Keratinocyte (primary cell): Measurements from ENCODE around the gene DONSON. TPM values are rescaled to one million over a fixed set of nuclear protein-coding genes. Genes with fewer than 3 reads are reported as not detected.

Experiments used
- DNase-seq: peaks from one replicate; pipeline ENCODE4 v3.0.0-alpha.2; 2011; ENCODE audit warnings: low read depth, missing footprints, low spot score
- FAIRE-seq: peaks from 2 replicates; lab custom pipeline; 2011; peaks lifted over from hg19 to GRCh38; lab: Jason Lieb, UNC
- H2AFZ ChIP-seq: 2 replicates; pipeline ENCODE4 v1.6.0; 2012; ENCODE audit warnings: low read length, control low read depth, inconsistent platforms; ENCODE audit not compliant: control insufficient read depth
- H3K27ac ChIP-seq: 2 replicates; pipeline ENCODE4 v1.5.1; 2011; ENCODE audit warnings: low read length; ENCODE audit not compliant: control insufficient read depth, insufficient read depth
- H3K27me3 ChIP-seq: 3 replicates; pipeline ENCODE4 v1.6.0; 2011; ENCODE audit warnings: low read length; ENCODE audit not compliant: control insufficient read depth, insufficient read depth; ENCODE audit errors: extremely low read depth
- H3K36me3 ChIP-seq, 2 experiments: 2 replicates in 1 of 2; 3 replicates in 1 of 2; pipeline ENCODE4 v1.5.1; 2011; ENCODE audit warnings: low read length in 2 of 2, mild to moderate bottlenecking in 1 of 2; ENCODE audit not compliant: control insufficient read depth in 2 of 2, insufficient read depth in 2 of 2; ENCODE audit errors: extremely low read depth in 1 of 2
- H3K4me1 ChIP-seq: 3 replicates; pipeline ENCODE4 v1.5.1; 2011; ENCODE audit warnings: low read length; ENCODE audit not compliant: control insufficient read depth, insufficient read depth; ENCODE audit errors: extremely low read depth
- H3K4me2 ChIP-seq: 3 replicates; pipeline ENCODE4 v1.6.0; 2011; ENCODE audit warnings: low read depth, low read length; ENCODE audit not compliant: control insufficient read depth, insufficient read depth; ENCODE audit errors: extremely low read depth
- H3K4me3 ChIP-seq, 3 experiments: fragments of 200-600 bp in 1 of 3; sonication (generic) in 1 of 3; 2 replicates in 2 of 3; 3 replicates in 1 of 3; pipeline ENCODE4 v1.5.1; 2011 to 2016; ENCODE audit warnings: low read length in 3 of 3, mild to moderate bottlenecking in 3 of 3, control low read depth in 2 of 3, inconsistent platforms in 1 of 3, low read depth in 1 of 3, mixed read lengths in 1 of 3, mixed run types in 1 of 3, moderate library complexity in 1 of 3; ENCODE audit not compliant: control insufficient read depth in 2 of 3, insufficient read depth in 2 of 3; ENCODE audit errors: extremely low read depth in 1 of 3
- H3K79me2 ChIP-seq: 2 replicates; pipeline ENCODE4 v1.6.0; 2012; ENCODE audit warnings: low read length; ENCODE audit not compliant: control insufficient read depth, insufficient read depth
- H3K9ac ChIP-seq: 3 replicates; pipeline ENCODE4 v1.6.0; 2011; ENCODE audit warnings: low read length; ENCODE audit not compliant: control insufficient read depth, insufficient read depth; ENCODE audit errors: extremely low read depth
- H3K9me1 ChIP-seq: 3 replicates; pipeline ENCODE4 v1.6.0; 2011; ENCODE audit warnings: low read length; ENCODE audit not compliant: control insufficient read depth, insufficient read depth; ENCODE audit errors: extremely low read depth
- H3K9me3 ChIP-seq: 2 replicates; pipeline ENCODE4 v1.5.1; 2012; ENCODE audit warnings: low read depth, low read length; ENCODE audit not compliant: control insufficient read depth
- H4K20me1 ChIP-seq: 3 replicates; pipeline ENCODE4 v1.6.0; 2011; ENCODE audit warnings: low read length; ENCODE audit not compliant: control insufficient read depth, insufficient read depth; ENCODE audit errors: extremely low read depth
- EZH2 ChIP-seq: IDR thresholded peaks from one replicate; pipeline ENCODE4 v1.6.1; 2012; ENCODE audit warnings: inconsistent platforms, mild to moderate bottlenecking, low read length, moderate library complexity
- dilution Hi-C: fragments of 300-500 bp; cut with MboI; formaldehyde crosslinking; loops from one replicate; pipeline ENCODE4 v1.7.0; 2020; ENCODE audit warnings: low sequenced_read_pairs; ENCODE audit not compliant: extremely low pct_ligation_motif_present
- polyA plus RNA-seq, 5 experiments: library from polyadenylated mRNA; depleted of rRNA in 3 of 5; stranded (reverse) in 3 of 5; stranded (forward) in 1 of 5; unstranded in 1 of 5; fragments of >200 nt; gene quantifications; 1 replicate in 1 of 5; 2 replicates in 3 of 5; 3 replicates in 1 of 5; pipeline versions ENCODE4 v1.2.1 to v1.2.3, GENCODE V29; 2011 to 2012; ENCODE audit warnings: missing spikeins in 2 of 5, low read depth in 1 of 5, low replicate concordance in 1 of 5
- TF ChIP-seq, protein P1 (sequence below), 3 experiments: IDR thresholded peaks in 1 of 3; conservative IDR thresholded peaks in 1 of 3; optimal IDR thresholded peaks in 1 of 3; 2 replicates in 2 of 3; 3 replicates in 1 of 3; pipeline versions ENCODE3 to v1.5.1; 2011; ENCODE audit warnings: low read length in 3 of 3, mild to moderate bottlenecking in 3 of 3, moderate library complexity in 2 of 3, control low read depth in 1 of 3, inconsistent platforms in 1 of 3; ENCODE audit not compliant: insufficient read depth in 2 of 3; ENCODE audit errors: extremely low read depth in 1 of 3

Gene DONSON
- polyA plus RNA-seq, 1 donor (not counting 4 experiments of a cell fraction or from before 2014, with no cell fraction given) = 17.0 TPM

GRCh38 chr21:33546086-33546485 lies 42.4 kb downstream of the DONSON start:
- dilution Hi-C loops = no loop called here
- H3K4me2 ChIP-seq = peak overlapping the region; percentile 69
- no peak for FAIRE-seq

DNA sequence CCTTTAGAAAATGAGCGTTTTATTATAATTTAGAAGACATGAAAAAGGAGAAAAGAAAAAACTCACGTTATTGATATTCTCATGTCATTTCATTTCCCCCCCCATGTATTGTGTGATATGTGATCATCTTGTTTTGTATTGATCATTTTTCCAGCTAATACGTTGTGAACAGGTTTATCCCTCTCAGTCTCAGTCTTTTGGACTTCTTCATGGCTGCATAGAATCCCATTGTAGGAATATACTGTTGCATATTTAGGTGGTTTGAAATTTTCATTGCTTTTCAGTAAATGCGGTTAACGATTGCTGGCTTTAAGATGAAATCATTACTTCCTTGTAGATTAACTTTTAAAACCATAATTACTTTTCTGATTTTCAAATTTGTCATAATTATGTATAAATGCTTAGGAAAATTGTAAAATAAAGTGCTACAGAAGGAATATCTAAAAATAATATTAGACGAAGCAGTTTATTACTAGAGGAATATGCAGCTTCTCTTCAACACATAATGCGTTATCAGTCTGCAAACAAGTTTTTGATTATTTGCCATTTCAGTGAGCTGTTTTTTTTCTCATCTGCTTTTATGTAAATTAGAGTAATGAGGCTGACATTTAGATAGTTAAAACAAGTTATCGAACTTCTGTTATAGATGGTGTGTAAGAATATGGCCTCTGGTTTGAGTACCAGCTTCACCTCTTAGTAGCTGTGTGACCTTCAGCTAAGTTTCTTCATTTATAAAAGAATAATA lies 43.9 kb downstream of the DONSON start:
- peaks cover 16% of the 10 kb centered on the region for H3K4me1 ChIP-seq
- DNase-seq = no peak
- peak overlapping the region; percentile 69 for H3K4me2 ChIP-seq
- peak overlapping the region; percentile 98 for H3K27ac ChIP-seq
- H3K36me3 ChIP-seq = peaks cover 6 to 7% of the 10 kb centered on the region in 2 experiments
- peak overlapping the region; percentile 81 to 97 (median 94) for H3K4me3 ChIP-seq
- H4K20me1 ChIP-seq = peaks cover 7% of the 10 kb centered on the region
- H2AFZ ChIP-seq = no peak overlapping the region
- H3K27me3 ChIP-seq = no peaks in the 10 kb centered on the region
- no peaks in the 10 kb centered on the region for H3K9me1 ChIP-seq
- dilution Hi-C loops = no loop called here
- peaks cover 90% of the 10 kb centered on the region for H3K79me2 ChIP-seq
- TF ChIP-seq EZH2 = no peak
- TF ChIP-seq, protein P1, sequence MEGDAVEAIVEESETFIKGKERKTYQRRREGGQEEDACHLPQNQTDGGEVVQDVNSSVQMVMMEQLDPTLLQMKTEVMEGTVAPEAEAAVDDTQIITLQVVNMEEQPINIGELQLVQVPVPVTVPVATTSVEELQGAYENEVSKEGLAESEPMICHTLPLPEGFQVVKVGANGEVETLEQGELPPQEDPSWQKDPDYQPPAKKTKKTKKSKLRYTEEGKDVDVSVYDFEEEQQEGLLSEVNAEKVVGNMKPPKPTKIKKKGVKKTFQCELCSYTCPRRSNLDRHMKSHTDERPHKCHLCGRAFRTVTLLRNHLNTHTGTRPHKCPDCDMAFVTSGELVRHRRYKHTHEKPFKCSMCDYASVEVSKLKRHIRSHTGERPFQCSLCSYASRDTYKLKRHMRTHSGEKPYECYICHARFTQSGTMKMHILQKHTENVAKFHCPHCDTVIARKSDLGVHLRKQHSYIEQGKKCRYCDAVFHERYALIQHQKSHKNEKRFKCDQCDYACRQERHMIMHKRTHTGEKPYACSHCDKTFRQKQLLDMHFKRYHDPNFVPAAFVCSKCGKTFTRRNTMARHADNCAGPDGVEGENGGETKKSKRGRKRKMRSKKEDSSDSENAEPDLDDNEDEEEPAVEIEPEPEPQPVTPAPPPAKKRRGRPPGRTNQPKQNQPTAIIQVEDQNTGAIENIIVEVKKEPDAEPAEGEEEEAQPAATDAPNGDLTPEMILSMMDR (optimal IDR thresholded peaks at IDR 0.05 in 1 of 3, IDR thresholded peaks at IDR 0.05 in 1 of 3, conservative IDR thresholded peaks at IDR 0.05 in 1 of 3; ENCODE audit: extremely low read depth in 1 of 3, insufficient read depth in 2 of 3, low read length in 3 of 3) = no peak
- H3K9ac ChIP-seq = peak overlapping the region; percentile 98
- no peak for FAIRE-seq
- no peaks in the 10 kb centered on the region for H3K9me3 ChIP-seq

More at GRCh38 chr21:33546086-33546485, 42.4 kb downstream of the DONSON start:
- Histone ChIP-seq H3K4me1 (peaks cover 5% of the 10 kb centered on the region), H3K9me1 (no peaks in the 10 kb centered on the region), H3K9ac (no peak overlapping the region), H4K20me1 (peaks cover 22% of the 10 kb centered on the region), H2AFZ (no peak overlapping the region), H3K27ac (peak overlapping the region; percentile 13), H3K27me3 (no peaks in the 10 kb centered on the region), H3K79me2 (peaks cover 90% of the 10 kb centered on the region), H3K9me3 (no peaks in the 10 kb centered on the region), H3K4me3 (no peak overlapping the region), H3K36me3 (peaks cover 19 to 20% of the 10 kb centered on the region in 2 experiments)
- DNase-seq = no peak
- TF ChIP-seq, protein P1 (optimal IDR thresholded peaks at IDR 0.05 in 1 of 3, IDR thresholded peaks at IDR 0.05 in 1 of 3, conservative IDR thresholded peaks at IDR 0.05 in 1 of 3; ENCODE audit: extremely low read depth in 1 of 3, insufficient read depth in 2 of 3, low read length in 3 of 3) = no peak
- TF ChIP-seq EZH2 = no peak
